ENCODE results near the gene BORCS5.

DNA sequence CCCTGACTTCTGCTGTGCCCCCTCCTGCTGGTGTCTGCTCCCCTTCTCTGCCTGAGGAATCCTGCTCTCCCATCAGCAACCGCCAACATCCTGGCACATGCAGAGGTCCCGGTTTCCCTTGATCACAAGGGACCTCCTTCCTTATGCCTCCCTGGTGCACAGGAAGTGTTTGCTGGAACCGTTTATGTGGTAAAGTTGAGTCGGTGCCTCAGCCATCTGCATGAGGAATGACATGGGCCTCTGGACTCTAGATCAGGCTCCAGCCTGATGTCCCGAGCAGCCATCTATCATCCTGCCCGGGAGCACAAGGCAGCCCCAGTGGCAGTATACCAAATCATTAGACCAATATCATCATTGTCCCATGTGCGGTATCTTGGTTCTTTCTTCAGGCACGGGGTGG, 90.4 kb downstream of the BORCS5 start:
- TF ChIP-seq, protein P1, sequence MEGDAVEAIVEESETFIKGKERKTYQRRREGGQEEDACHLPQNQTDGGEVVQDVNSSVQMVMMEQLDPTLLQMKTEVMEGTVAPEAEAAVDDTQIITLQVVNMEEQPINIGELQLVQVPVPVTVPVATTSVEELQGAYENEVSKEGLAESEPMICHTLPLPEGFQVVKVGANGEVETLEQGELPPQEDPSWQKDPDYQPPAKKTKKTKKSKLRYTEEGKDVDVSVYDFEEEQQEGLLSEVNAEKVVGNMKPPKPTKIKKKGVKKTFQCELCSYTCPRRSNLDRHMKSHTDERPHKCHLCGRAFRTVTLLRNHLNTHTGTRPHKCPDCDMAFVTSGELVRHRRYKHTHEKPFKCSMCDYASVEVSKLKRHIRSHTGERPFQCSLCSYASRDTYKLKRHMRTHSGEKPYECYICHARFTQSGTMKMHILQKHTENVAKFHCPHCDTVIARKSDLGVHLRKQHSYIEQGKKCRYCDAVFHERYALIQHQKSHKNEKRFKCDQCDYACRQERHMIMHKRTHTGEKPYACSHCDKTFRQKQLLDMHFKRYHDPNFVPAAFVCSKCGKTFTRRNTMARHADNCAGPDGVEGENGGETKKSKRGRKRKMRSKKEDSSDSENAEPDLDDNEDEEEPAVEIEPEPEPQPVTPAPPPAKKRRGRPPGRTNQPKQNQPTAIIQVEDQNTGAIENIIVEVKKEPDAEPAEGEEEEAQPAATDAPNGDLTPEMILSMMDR (IDR thresholded peaks at IDR 0.05): no peak
- no peak for TF ChIP-seq POLR2A (IDR thresholded peaks at IDR 0.05)

Data from thyroid gland (tissue), 4 donors.